B cell (primary cell): ENCODE data around the gene TRHDE.

Experiments used
- CTCF ChIP-seq: fragments of 200-600 bp; IDR thresholded peaks from one replicate; pipeline ENCODE4 v1.8.0; 2022; ENCODE audit warnings: antibody characterized with exemption, mild to moderate bottlenecking
- EZH2 ChIP-seq: IDR thresholded peaks from 2 replicates; pipeline ENCODE4 v1.6.1; 2012; ENCODE audit warnings: borderline replicate concordance, low read depth, mild to moderate bottlenecking, moderate library complexity, low read length; ENCODE audit not compliant: insufficient read depth, poor library complexity, severe bottlenecking

GRCh38 chr12:72612171-72612570, 340.0 kb downstream of the TRHDE start:
- no peak for TF ChIP-seq EZH2
- no peak for TF ChIP-seq CTCF
